Measurements from ENCODE around the gene GADL1.

The GADL1 gene

GRCh38 chr3:30681649-30682211, 212.7 kb downstream of the GADL1 start:
- DNase-seq (ENCODE audit: extremely low read depth in 1 of 2, low read depth in 1 of 2), result no peak

GRCh38 chr3:30680789-30681648, 213.4 kb downstream of the GADL1 start:
- no peak for DNase-seq (ENCODE audit: extremely low read depth in 1 of 2, low read depth in 1 of 2)

GRCh38 chr3:30679045-30679444, 215.4 kb downstream of the GADL1 start:
- no peak for DNase-seq (ENCODE audit: extremely low read depth in 1 of 2, low read depth in 1 of 2)

- DNase-seq (ENCODE audit: extremely low read depth in 1 of 2, low read depth in 1 of 2), result no peak
These were observed 217.1 kb downstream of the GADL1 start for GRCh38 chr3:30677347-30677685.

- DNase-seq (ENCODE audit: extremely low read depth in 1 of 2, low read depth in 1 of 2), result no peak
These were observed 217.8 kb downstream of the GADL1 start for GRCh38 chr3:30676424-30677346.

Data from activated CD8-positive, alpha-beta memory T cell treated with anti-CD3 and anti-CD28 coated beads for 1 hour (primary cell).